Myocyte (in vitro differentiated cells): ENCODE measurements around the gene TMEM92. TPM values are rescaled to one million over a fixed set of nuclear protein-coding genes. Genes with fewer than 3 reads are reported as not detected.
"Not testable (repeated sequence)": the region's sequence is repeated elsewhere in the genome, so short reads cannot be mapped to it uniquely, and the experiment has no call there.

ENCODE experiments used
- DNase-seq: peaks from one replicate; pipeline ENCODE4 v3.0.0-alpha.2; 2012; ENCODE audit warnings: low read depth
- total RNA-seq: library from RNA; depleted of rRNA; stranded (reverse); fragments of >200 nt; gene quantifications from 2 replicates; pipeline ENCODE4 v1.2.3, GENCODE V29; 2014

The TMEM92 gene
- total RNA-seq, 1 donor from 2014 or later = not detected

DNA sequence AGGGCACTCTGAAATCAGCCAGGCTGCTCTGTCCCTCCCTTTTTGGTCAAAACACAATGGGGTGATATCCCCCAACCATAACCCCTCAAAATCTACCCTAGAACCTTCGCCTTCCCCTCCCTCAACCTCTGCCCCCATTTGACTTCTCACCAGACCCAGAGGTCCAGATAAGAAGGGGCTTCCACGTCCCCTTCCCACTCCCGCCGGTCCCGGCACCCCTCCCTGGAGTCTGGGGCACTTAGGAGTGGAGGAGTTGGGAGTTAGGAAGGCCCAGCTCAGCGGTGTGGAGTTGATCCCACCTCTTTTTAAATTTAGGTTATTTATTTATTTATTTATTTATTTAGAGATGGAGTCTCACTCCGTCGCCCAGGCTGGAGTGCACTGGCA, 619 bp upstream of the TMEM92 start:
- DNase-seq = no peak

DNA sequence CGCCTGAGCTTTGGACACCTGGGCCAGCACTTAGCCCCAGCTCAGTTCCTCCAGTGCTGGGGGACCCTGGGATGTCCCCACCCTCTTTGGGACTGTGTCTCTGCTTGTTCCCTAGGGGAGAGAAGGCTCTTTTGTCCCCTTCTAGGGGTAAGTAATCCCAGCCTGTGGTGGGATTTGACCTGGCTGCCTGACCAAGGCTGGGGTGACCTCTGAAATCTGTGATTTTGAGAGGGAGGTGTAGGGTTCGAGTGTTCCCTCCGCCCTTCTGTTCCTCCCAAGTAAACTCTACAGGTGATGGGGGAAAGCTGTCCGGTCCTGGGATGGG, 593 bp downstream of the TMEM92 start:
- DNase-seq = no peak

DNA sequence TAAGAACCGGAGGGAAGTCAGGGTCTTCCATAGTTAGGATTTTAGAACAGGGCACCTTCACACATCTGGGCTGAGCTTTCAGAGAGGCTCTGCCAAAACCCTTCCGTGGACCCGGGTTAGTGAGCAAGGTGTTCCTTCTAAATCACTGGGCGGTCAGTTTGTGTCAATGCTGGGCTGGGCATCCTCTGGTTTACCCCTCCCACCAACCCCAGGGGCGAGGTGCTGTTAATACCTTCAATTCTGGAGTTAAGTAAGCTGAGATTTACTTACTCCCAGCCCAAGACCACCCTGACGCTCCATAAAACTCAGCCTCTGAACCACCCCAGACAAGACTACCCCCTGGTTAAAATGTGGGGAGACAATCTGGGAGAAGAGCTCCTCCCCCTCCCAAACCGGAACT, 1.0 kb downstream of the TMEM92 start:
- DNase-seq = no peak

DNA sequence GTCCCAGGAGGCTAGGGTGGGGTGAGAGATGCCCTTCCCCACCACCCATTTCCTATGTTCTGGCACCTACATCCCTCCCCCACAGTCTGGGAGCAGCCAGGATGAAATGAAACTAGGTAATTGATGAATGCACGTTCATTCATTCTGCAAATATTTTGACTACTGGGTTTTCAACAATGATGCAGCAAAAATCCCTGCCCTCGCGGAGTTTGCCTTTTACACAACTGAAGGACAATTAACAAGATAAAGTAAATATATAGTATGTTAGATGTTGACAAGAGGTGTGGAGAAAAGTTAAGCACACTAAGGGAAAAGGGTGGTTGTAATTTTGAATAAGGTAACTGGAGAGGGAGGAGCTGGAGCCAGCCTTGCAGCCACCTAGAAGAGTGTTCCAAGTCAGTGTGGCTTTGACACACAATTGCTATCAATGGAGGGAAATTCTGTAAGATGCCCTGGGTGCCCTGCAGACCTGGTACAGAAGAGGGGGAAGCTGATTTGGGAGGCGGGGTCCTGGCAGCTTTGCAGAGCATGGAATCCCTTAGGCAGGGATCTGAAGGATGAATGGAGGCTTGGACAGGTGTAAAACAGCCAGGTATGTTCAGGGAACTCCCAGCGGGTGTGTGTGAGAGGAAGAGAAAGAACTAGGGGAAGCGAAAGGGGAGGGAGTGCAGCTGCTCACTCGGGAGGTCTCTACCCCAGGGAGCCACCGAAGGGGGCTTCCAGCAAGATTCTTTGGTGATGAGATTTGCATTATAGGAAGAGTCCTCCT, 2.5 kb downstream of the TMEM92 start:
- no peak for DNase-seq

DNA sequence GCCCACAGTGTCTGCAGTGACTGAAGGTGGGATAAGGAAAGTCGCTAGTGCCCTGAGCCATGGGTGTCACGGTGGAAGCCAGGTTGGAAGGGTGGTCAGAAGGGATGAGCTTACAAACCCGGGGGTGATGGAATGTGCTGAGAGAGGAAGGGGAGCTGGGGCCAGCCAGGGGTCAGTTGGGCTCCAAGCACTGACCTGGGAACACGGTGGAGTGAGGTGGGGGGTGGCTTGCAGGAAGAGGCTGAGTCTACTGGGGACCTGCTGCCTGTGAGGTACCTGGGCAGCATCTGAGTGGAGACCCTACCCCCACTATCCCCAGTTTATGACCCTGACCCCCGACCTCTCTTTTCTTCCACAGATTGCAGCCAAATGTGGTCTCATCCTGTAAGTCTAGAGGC, 3.1 kb downstream of the TMEM92 start:
- DNase-seq = no peak

DNA sequence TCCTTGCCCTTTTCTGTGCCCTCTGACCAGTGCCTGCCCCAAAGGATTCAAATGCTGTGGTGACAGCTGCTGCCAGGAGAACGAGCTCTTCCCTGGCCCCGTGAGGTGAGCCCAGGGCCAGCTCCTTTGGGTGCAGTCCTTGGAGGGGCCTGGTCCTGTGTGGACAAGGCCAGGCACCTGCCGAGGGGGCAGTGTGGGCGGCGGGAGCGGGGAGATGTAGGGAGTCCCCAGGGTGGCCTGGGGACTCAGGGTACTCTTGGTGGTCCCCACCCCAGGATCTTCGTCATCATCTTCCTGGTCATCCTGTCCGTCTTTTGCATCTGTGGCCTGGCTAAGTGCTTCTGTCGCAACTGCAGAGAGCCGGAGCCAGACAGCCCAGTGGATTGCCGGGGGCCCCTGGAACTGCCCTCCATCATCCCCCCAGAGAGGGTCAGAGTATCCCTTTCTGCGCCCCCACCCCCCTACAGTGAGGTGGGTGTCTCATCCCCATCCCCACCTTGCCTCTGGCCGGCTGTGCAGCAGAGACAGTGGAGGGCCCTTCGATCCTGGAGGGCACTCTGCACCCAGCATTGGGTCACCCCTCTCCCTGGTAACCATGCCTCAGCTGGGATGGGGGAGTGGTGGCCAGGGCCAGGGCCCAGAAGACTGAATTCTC, 4.4 kb downstream of the TMEM92 start:
- no peak for DNase-seq

DNA sequence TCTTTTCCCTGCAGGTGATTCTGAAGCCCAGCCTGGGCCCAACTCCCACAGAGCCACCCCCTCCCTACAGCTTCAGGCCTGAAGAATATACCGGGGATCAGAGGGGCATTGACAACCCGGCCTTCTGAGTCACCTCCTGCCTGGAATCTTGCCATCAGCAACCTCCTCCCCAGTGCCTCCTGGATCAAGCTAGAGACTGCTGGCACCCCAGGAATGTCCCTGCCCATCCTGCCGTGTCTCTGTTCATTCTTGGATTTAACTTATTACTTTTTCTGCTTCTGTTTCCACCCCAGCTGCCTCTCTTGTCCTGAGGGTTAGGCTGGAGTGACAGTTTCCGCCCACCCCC, 4.9 kb downstream of the TMEM92 start:
- DNase-seq = peak; percentile 47

DNA sequence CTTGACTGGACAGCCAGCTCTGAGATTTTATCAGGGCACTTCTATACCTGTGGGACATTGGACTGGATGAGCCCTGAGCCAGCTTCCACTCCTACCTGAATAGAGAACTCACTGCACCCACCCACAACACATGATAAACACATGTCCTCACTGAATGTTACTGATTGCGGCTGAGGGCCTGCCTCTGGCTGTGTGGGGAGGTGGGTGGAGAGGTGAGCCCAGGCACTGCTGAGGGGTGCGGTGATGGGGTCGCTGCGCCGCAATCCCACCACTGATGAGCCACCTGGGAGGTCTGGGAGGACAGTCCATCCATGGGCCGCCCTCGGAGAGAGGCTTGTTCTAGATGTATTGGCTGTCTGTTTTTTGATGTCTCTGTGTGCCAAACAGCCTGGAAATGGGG, 5.4 kb downstream of the TMEM92 start:
- no peak for DNase-seq

DNA sequence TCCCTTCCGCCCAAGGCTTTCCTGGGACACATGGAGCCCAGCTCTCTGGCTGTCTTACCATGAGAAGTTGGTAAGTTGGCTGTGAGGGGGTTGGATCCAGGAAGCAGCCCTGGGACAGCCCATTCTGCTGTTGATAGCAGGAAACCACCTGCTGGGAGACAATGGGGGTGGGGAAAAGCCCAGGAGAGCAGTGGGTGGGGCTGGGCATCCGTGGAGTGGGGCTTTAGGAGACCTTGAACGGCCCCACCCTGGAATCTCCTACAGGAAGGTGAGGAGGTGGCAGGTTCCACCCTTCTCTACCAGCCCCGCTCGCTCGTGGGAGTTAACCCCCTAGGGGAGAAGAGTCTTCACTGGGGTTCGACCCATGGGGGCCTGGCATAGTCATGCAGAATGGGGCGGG, 5.8 kb downstream of the TMEM92 start:
- DNase-seq = no peak

DNA sequence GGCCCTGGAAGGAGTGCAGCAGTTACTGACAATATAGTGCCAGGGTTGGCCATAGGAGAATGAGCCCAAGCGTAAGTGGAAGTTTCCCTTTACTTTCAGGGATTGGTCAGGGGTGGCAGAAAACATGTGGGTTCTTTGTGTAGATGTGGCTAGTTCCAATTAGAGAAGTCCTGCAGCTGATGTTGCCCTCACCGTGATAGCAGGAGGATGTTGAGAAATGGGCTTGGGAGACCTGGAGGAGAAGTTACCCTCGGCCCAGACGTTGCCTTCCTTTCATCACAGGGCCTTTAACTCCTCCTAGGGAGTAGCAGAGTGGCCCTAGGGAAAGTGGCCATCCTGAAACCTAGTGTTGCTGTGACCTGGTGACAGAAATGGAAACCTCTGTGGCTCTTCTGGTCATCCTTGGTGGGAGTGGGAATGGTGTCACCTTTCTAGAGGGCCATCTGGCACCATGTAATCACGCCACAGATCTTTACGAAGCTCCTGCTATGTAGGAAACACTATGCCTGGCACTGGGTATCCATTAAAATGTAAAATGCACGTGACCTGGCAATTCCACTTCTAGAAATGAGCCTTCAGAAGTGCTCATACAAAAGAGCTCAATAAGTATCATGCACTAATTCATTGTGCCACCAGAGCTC, 6.7 kb downstream of the TMEM92 start:
- no peak for DNase-seq

DNA sequence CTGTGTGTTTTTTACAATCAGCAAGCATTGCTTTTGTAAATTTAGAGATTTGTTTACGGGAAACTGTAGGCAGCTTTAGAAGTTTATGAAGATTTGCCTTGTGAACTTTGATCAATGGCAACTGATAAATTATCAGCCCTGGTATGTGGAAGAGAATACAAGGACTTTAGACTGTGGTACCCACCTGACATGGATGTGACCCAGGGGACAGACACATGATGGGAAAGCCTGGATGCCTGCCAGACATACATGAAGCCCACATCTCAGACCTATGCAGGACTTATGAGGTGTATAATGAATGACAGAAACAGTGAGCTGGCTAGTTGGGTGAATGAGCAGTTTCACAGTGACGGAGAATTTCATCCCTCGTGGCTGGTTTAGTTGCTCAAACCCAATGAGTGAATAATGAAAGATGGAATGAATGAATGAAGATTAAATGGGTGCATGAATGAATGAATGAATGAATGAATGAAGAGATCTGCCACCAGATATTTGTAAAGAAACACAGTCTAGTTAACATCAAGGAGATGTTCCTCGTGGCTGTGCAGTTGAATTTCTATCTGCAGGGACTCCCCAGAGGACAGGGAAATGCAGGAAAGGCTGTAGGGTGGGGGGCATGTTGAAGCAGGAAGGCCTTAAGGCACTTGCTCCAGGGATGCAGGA, 7.6 kb downstream of the TMEM92 start:
- no peak for DNase-seq

DNA sequence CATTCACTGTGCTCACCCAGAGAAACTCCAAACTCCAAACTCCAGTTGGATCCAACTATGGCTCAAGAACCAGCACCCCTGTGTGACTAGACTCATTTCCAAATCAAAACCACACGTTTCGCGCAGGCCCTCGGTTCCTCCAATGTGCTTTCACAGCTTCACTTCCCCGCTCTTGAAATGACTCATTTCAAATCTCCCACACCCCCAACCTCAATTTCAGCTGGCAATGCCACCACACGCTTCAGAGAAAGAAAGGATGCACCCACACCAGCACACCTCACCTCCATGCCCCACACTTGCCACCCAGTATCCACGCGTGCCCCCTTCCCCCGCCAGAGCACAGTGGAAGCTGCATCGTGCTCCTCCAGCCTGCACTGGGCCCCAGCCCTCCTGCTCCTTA, 9.0 kb downstream of the TMEM92 start:
- no peak for DNase-seq

DNA sequence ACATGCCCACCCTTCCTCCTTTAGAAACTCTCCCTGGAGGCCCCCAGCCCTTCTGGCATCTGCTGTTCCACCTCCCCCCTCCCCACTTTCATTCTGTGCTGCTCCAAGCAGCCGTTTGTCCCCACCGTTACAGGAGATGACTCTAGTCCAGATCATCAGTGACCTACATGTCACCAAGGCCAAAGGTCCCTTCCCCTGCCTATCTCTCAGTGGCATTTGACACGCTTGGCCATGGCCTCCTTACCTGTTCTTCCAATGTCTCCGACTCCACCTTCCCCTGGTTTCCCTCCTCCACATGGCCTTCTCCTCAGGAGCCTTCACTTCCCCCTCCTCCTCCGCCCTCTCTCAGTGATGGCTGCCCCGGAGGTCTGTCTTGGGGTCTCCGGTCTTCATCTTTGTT, 9.4 kb downstream of the TMEM92 start:
- DNase-seq = no peak

DNA sequence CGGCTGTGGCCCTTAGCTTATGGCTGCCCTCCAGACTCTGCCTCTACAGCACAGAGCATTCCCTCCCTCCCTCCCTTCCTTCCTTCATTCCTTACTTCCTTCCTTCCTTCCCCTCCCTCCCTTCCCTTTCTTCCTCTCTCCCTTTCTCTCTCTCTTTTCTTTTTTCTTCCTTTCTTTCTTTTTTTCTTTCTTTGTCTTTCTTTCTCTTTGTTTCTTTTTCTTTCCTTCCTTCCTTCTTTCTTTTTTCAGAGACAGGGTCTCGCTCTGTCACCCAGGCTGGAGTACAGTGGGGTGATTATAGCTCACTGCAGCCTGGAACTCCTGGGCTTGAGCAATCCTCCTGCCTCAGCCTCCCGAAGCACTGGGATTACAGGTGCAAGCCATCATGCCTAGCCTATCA, 11.7 kb downstream of the TMEM92 start:
- no peak for DNase-seq

DNA sequence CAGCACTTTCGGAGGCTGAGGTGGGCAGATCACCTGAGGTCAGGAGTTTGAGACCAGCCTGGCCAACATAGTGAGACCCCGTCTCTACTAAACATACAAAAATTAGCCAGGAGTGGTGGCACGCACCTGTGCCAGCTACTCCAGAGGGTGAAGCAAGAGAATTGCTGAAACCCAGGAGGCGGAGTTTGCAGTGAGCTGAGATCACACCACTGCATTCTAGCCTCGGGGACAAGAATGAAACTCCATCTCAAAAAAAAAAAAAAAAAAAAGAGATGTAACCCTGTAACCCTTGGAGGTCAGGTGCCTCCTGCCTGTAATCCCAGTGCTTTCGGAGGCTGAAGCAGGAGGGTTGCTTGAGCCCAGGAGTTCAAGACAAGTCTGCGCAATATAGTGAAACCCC, 13.0 kb downstream of the TMEM92 start:
- DNase-seq = not testable (repeated sequence)

DNA sequence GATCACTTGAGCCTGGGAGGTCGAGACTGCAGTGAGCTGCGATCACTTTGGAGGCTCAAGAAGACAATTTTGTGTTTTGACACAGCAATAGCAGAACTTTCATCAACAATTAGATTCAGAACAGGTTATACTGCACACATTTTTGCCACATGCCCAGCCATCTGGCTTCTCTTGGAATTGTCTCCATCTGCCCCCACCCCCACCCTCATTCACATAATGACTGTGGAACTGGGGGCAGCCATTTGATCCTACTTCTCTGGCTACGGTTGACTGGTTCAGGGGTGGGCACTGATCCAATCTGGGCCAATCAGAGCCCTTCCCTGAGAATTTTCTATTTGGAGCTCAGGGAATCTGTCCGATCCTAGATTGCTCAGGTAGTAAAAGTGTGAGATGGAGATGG, 14.0 kb downstream of the TMEM92 start:
- no peak for DNase-seq

DNA sequence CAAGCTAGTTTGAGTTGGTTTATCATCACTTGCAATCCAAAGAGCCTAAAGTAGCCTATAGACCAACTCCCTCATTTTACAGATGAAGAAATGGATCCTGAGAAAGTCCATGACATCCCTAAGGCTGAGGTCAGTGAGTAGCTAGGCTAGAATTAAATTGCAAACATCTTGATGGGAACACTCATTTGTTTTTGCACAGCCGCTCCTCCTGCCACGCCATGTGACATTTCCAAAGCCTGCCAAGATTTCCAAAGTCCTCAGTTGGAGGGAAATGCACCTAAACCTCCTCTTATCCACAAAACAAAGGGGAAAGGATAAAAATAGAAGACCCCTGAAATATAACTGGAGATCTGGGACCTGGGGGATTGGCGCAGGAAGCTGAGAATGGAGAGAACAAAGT, 15.0 kb downstream of the TMEM92 start:
- no peak for DNase-seq

DNA sequence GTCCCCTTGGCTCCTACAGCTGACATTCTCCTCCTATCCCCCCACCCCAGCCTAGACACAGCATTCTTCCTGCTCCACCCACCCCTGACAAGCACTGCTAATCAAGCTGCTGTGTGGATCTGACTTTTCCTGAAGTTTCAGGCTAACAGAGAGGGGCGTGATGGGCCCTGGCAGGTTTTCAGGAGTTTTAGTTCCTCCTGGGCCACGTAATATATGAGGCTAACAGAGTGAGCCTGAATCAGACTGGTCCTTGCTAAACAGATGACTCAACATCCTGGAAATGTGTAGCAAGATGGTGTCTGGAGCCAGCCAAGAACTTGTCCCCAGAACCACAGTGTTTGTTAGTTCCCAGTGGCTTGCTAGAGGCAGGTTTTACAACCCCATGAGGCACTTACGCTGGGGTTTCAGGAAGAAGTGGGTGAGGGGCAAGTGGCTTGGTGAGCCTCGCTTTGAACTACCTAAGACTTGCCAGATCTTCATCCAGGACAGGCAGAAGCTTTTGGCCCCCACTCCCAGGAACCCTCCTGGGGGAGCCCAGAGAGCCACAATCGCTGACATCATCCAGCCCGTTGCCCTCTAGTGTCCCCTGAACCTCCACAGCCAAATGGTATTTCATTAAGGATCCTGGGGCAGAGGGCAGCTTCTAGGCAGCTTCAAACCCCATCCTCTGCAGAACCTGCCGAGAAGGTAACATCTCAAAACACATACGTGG, 15.9 kb downstream of the TMEM92 start:
- peak; percentile 74 for DNase-seq

DNA sequence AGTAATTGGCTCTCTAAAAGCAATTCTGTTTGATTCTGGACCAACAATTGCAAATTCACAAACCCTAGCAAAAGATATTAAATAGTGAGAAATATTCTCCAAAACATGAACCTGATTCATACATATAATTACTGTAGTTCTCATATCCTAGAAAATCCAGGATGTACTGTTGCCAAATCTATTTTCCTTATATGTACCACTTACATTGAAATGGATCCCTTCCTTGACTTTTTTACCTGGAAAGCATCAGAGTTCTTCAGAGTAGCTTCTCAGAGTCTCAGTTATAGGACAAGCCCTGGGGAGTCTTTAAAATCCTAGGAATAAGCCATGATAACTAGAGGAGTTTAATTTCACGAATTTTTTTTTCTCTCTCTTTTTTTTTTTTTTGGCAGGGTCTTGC, 16.7 kb downstream of the TMEM92 start:
- no peak for DNase-seq

DNA sequence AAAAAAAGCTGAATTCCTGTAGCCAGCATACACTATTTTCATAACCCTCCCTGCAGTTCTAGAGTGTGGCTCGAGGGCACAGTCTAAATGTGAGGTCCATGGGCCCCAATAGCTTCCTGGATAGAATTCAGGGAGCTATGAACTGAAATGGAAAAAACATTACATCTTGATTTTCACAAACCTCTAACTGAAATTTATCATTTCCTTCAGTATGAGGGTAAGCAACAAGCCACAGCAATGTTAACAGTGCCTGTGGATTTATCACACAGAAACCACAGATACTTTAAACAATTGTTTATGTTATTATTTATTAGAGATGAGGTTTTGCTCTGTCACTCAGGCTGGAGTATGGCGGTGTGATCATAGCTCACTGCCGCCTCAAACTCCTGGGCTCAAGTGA, 18.2 kb downstream of the TMEM92 start:
- no peak for DNase-seq

DNA sequence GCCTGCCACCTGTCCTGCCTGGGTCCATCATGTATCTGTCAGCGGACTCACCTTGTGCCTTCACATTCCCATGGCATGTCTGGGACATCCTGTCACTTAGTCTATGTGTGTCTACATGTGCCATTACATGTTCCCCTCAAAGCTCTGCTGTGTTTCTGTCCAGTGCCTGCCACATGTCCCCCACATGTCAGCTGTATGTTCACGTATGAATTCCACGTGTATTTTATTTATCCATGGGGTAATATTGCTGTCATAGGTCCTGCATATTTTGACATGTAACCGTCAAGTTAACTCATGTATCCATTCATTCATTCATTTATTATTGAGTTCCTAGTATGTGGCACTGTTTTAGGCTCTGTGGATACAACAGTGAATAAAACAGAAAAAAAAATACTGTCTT, 20.8 kb downstream of the TMEM92 start:
- no peak for DNase-seq

DNA sequence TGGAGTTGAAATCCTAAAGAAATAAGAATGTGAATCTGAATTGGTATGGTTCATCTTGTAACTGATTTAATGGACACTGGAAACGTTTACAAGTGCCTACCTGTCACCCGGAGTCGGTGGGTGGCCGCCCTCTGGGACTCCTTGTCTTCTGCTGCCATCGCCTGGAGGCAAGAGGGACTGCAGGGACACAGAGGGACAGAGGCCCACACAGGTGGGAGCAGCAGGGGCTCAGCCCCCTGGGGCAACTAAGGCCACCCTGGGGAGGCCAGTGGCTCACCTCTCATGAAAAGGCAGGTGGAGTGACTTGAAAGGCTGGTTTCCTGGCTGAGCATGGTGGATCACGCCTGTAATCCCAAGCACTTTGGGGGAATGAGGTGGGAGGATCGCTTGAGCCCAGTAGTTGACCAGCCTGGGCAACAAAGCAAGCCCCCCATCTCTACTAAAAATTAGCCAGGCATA, 23.2 kb downstream of the TMEM92 start:
- DNase-seq = peak; percentile 60
